GM10248 (cell line): Measurements from ENCODE around the gene PDLIM7.
"Not testable (repeated sequence)": the region's sequence is repeated elsewhere in the genome, so short reads cannot be mapped to it uniquely, and the experiment has no call there.

Source experiments
- CTCF ChIA-PET: fragments of 300-600 bp; sonication (Branson Sonifier 250); formaldehyde crosslinking; extraction: SDS; loops from one replicate; lab custom pipeline; 2021; ENCODE audit warnings: antibody characterized with exemption; lab: Yijun Ruan, JAX
- POLR2A ChIA-PET: fragments of 350-650 bp; sonication (Branson Sonifier 250); formaldehyde crosslinking; extraction: SDS; loops from one replicate; lab custom pipeline; 2020; ENCODE audit warnings: antibody characterized with exemption; lab: Yijun Ruan, JAX
- DNase-seq: peaks from one replicate; pipeline ENCODE4 v3.0.0; 2012; ENCODE audit errors: extremely low spot score
- TF ChIP-seq, protein P1 (sequence below): IDR thresholded peaks from 2 replicates; pipeline ENCODE4 v1.5.1; 2012; ENCODE audit warnings: mild to moderate bottlenecking, low read depth; ENCODE audit errors: extremely low read depth, missing control alignments, control extremely low read depth

Gene PDLIM7

DNA sequence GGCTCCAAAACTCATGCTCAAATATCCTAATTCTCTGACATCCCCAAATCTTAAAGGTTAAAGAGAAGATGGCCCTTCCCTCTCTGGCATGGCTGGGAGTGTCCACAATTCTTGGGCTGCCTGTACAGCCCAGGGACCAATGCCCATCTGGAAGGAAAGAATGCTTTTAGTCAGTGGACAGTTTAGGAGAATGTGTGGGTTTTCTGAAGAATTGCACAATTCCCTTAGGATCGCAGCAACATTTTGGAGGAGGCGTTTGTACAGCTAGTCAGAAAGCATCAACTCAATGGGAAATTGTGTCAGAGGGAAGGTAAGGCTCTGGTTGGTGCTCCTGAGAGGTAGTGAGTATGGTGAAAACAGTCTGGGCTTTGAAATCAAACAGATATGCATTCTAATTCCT, 42.0 kb upstream of the PDLIM7 start:
- POLR2A ChIA-PET: no interaction called here
- CTCF ChIA-PET: interaction anchor here (1.1 to 2.0 kb wide), 2 partner anchors 12 to 14 kb away, joined by 3 to 5 read pairs; no protein-coding TSS in a partner anchor
- TF ChIP-seq, protein P1, sequence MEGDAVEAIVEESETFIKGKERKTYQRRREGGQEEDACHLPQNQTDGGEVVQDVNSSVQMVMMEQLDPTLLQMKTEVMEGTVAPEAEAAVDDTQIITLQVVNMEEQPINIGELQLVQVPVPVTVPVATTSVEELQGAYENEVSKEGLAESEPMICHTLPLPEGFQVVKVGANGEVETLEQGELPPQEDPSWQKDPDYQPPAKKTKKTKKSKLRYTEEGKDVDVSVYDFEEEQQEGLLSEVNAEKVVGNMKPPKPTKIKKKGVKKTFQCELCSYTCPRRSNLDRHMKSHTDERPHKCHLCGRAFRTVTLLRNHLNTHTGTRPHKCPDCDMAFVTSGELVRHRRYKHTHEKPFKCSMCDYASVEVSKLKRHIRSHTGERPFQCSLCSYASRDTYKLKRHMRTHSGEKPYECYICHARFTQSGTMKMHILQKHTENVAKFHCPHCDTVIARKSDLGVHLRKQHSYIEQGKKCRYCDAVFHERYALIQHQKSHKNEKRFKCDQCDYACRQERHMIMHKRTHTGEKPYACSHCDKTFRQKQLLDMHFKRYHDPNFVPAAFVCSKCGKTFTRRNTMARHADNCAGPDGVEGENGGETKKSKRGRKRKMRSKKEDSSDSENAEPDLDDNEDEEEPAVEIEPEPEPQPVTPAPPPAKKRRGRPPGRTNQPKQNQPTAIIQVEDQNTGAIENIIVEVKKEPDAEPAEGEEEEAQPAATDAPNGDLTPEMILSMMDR: no peak
- DNase-seq: no peak

DNA sequence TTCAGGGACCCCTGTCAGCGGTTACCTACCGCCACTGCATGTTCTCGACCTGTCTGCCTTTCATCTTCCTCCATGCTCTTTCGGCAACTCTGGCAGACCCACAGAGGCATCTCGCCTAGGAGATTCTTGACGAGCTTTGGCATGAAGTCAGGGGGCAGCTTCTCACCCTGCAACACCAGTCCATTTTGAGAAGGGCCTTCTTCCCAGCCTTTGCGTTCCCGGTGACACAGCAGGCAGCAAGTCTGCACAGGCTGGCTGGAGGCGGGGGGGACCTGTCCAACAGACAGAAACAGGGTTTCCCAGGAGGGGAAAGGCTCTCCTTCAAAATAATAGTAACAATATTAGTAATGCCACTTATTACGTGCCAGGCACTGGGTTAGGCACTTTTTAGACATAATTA, 41.5 kb upstream of the PDLIM7 start:
- no peak for DNase-seq
- POLR2A ChIA-PET: no interaction called here
- CTCF ChIA-PET: interaction anchor here (2.0 kb wide), 1 partner anchor 11 kb away, joined by 5 read pairs; no protein-coding TSS in a partner anchor
- TF ChIP-seq, protein P1: no peak

DNA sequence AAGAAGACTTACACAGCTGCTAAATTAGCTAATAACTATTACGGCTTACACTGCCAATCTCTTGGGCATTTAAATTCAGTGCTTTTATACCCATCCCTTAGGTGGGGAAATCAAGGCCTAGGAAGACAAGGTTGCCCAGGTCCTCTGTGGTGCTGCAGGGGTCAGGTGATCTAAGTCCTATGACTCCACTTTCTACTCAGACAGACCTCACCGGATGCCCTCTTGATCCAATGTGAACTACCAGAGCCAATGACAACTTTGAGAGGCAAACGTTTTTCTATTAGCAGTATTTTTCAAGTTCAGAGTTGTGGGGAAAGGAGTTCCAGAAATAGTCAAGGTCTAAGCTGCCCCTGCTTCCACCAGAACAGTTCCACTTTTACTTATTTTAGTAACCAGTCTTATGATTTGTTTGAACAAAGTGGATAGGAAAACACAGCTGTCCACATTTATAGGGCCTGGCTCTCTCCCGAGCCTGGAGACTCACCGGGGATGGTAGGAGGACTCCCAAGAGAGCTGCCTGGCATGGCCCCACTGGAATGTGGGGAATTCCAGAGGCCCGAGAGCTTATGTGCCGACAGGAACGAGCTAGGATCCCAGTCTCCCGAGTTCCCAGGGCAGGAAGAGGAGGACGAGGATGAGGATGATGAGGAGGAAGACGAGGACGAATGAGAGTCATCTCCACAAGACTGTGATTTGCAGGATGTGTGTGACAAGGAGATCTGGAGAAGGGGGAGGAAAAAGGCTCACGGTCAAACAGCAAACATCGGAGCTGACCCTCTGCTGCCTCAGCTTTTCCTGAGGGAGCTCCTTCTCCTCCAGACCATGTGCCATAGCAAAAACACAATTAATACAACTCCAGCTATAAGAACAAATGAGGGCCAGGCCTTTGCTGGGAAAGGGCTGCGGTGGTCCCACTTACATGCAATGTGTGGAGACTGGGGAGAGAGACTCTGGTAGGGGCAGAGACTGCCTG, 40.3 kb upstream of the PDLIM7 start:
- no peak for DNase-seq
- TF ChIP-seq, protein P1: no peak
- ChIA-PET POLR2A (no interaction called here), CTCF (interaction anchor here (0.9 to 5.0 kb wide), 5 partner anchors 7 to 28 kb away, joined by 3 to 20 read pairs (median 4); partner anchors contain the start of gene DOK3)

DNA sequence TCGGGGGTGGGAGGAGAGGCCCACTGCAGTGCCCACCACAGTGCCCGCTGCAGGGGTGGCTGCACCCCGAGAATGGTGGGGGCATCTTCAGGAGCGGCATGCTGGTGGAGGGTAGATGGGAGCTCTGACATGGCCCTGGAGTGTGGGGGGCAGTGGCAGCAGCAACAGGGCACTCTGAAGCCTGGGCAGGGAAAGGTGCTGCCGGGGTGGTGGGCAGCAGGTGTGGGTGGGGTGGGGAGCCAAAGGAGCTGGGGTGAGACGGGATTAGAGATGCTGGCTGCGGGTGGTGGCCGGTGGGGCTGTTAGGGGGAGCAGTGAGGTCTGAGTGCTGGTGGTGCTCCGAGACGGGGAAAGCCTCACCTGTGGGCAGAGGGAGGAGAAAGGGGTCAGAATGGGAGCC, 39.0 kb upstream of the PDLIM7 start:
- no peak for DNase-seq
- TF ChIP-seq, protein P1: no peak
- CTCF ChIA-PET: interaction anchor here (1.4 to 5.0 kb wide), 3 partner anchors 9 to 27 kb away, joined by 3 to 20 read pairs (median 4); partner anchors contain the start of gene DOK3
- POLR2A ChIA-PET: no interaction called here

DNA sequence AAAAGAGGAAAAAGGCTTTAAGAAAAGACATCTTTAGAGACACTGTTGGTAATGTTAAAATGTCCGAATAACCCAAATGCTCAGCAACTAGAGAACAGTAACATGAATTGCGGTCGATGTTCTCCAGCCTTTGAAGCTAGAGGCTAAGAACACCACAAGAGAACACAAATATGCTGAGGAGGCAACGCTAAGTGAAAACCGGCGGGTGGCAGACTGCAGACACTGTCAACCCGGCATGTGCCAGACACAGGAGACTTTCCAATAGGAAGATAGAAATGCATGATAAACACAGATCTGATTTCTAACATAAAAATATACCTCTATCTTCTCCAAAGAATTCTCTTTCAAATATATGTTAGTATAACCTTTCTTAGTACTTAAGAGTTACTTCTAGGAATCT, 37.7 kb upstream of the PDLIM7 start:
- CTCF ChIA-PET: interaction anchor here (1.4 to 5.0 kb wide), 2 partner anchors 10 to 13 kb away, joined by 3 to 20 read pairs; no protein-coding TSS in a partner anchor
- DNase-seq: no peak
- TF ChIP-seq, protein P1: no peak
- POLR2A ChIA-PET: no interaction called here

DNA sequence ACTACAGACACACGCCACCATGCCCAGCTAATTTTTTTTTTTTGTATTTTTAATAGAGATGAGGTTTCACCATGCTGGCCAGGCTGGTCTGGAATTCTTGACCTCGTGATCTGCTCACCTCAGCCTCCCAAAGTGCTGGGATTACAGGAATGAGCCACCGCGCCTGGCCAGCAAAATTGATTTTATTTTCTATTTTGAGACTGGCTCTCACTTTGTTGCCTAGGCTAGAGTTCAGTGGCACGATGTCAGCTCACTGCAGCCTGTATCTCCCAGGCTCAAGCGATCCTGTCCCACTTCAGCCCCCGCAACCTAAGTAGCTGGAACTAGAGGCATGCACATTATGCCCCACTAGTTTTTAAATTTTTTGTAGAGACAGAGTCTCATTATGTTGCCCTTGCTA, 37.0 kb upstream of the PDLIM7 start:
- DNase-seq, POLR2A ChIA-PET: not testable (repeated sequence)
- CTCF ChIA-PET: interaction anchor here (1.4 to 5.0 kb wide), 2 partner anchors 11 to 13 kb away, joined by 5 to 20 read pairs; no protein-coding TSS in a partner anchor
